GM23248 (cell line): ENCODE results near the gene SOX6.

Experiments used
- EZH2 ChIP-seq: fragments of 200-600 bp; sonication (generic); IDR thresholded peaks from 2 replicates; pipeline ENCODE4 v1.6.1; 2018; ENCODE audit warnings: antibody characterized with exemption, mild to moderate bottlenecking; ENCODE audit not compliant: insufficient read depth, poor library complexity, severe bottlenecking
- EZH2phosphoT487 ChIP-seq: fragments of 200-600 bp; sonication (generic); IDR thresholded peaks from 2 replicates; pipeline ENCODE4 v1.6.1; 2018; ENCODE audit warnings: antibody characterized with exemption, moderate library complexity, mild to moderate bottlenecking, low read depth; ENCODE audit not compliant: insufficient read depth

DNA sequence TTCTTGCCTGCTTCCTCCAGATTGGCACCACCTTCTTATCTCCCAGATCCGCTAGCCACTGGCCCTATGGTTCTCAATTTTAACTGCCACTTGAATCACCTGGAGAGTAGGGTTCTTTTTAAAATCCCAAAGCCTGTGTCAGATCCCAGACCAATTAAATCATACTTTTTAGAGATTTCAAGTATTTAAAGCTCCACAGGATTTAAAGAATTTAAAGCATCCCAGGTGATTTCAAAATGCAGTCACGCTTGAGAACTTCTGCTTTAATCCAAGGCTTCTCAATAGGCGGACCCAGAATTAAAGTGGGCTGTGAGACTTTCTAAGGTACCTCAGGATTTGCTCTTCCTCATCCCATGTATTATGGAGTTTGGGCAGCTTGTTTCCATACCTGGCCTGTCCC lies 400.0 kb downstream of the SOX6 start:
- TF ChIP-seq EZH2: no peak
- no peak for TF ChIP-seq EZH2phosphoT487
